PC-9 (cell line): Measurements from ENCODE around the gene OR6C65.

Source experiments
- CTCF ChIP-seq: fragments of 200-600 bp; sonication (generic); conservative IDR thresholded peaks from 2 replicates; pipeline ENCODE4 v1.6.1; 2017; ENCODE audit warnings: mixed run types, antibody characterized with exemption, mild to moderate bottlenecking, moderate library complexity
- EZH2 ChIP-seq: fragments of 200-600 bp; sonication (generic); IDR thresholded peaks from 2 replicates; pipeline ENCODE4 v1.8.0; 2017; ENCODE audit warnings: antibody characterized with exemption, low read depth

GRCh38 chr12:55446326-55446725 lies 46.0 kb downstream of the OR6C65 start:
- TF ChIP-seq CTCF (no peak), EZH2 (no peak)
